HepG2 (cell line): Measurements from ENCODE around the gene PSMB11. TPM values are rescaled to one million over a fixed set of nuclear protein-coding genes. Genes with fewer than 3 reads are reported as not detected.
A peak's percentile ranks its signal among the peaks of the same experiment; 100 is the strongest.

Experiments used
- ATAC-seq: fragments of 200-7000 bp; cut with Tn5 transposase; 3 replicates; pipeline ENCODE4 v1.9.1; 2020; ENCODE audit warnings: mild to moderate bottlenecking, moderate library complexity
- BruUV-seq: library from RNA; stranded (reverse); fragments of 400-500 nt; replicated peaks from 2 replicates; lab custom pipeline; 2021; lab: Mats Ljungman, UMichigan
- CTCF ChIA-PET: fragments of 300-600 bp; formaldehyde crosslinking; extraction: SDS; loops from one replicate; lab custom pipeline; 2021; ENCODE audit warnings: low total read pairs, inconsistent platforms, low intra/inter-chr PET ratio; lab: Yijun Ruan, JAX
- POLR2A ChIA-PET: fragments of 350-600 bp; sonication (Branson Sonifier 250); formaldehyde crosslinking; loops from one replicate; lab custom pipeline; 2020; ENCODE audit warnings: antibody characterized with exemption, inconsistent platforms; lab: Yijun Ruan, JAX
- DNase-seq: peaks from one replicate; pipeline ENCODE4 v3.0.0-alpha.2; 2015; ENCODE audit warnings: low spot score
- FAIRE-seq: peaks from 3 replicates; lab custom pipeline; 2011; peaks lifted over from hg19 to GRCh38; lab: Jason Lieb, UNC
- H2AFZ ChIP-seq: one replicate; pipeline ENCODE4 v1.6.1; 2011; ENCODE audit warnings: low read length, inconsistent platforms
- H3K27ac ChIP-seq: fragments of 300-600 bp; 3 replicates; pipeline ENCODE4 v1.8.0; 2011; ENCODE audit warnings: mixed run types, mild to moderate bottlenecking, mixed read lengths, low read length, inconsistent platforms; ENCODE audit not compliant: insufficient read depth; ENCODE audit errors: extremely low read length
- H3K27me3 ChIP-seq, 2 experiments: fragments of 200-600 bp in 1 of 2; 2 replicates in 1 of 2; 3 replicates in 1 of 2; pipeline versions ENCODE4 v1.6.0 to v1.8.0; 2011; ENCODE audit warnings: low read length in 2 of 2, mild to moderate bottlenecking in 2 of 2, moderate library complexity in 2 of 2, inconsistent platforms in 1 of 2; ENCODE audit not compliant: insufficient read depth in 2 of 2, control insufficient read depth in 1 of 2
- H3K36me3 ChIP-seq, 2 experiments: fragments of 200-600 bp in 1 of 2; replicated peaks in 1 of 2; 2 replicates in 1 of 2; 3 replicates in 1 of 2; pipeline versions ENCODE4 v1.5.1 to v1.8.0; 2011; ENCODE audit warnings: low read length in 2 of 2, inconsistent platforms in 1 of 2; ENCODE audit not compliant: insufficient read depth in 2 of 2, control insufficient read depth in 1 of 2
- H3K4me1 ChIP-seq: 2 replicates; pipeline ENCODE4 v1.5.1; 2012; ENCODE audit warnings: low read length, inconsistent platforms; ENCODE audit not compliant: insufficient read depth
- H3K4me2 ChIP-seq: 2 replicates; pipeline ENCODE4 v1.6.0; 2011; ENCODE audit warnings: low read depth, low read length, inconsistent platforms
- H3K4me3 ChIP-seq, 3 experiments: fragments of 200-600 bp in 1 of 3; sonication (generic), shearing (Covaris generic) in 1 of 3; replicated peaks in 1 of 3; 2 replicates each; pipeline ENCODE4 v1.5.1; 2011 to 2016; ENCODE audit warnings: low read length in 3 of 3, inconsistent platforms in 2 of 3, low read depth in 2 of 3, mild to moderate bottlenecking in 2 of 3, control low read depth in 1 of 3, mixed read lengths in 1 of 3; ENCODE audit not compliant: insufficient read depth in 1 of 3
- H3K79me2 ChIP-seq: one replicate; pipeline ENCODE4 v1.6.1; 2011; ENCODE audit warnings: low read length, inconsistent platforms; ENCODE audit not compliant: insufficient read depth
- H3K9ac ChIP-seq: 2 replicates; pipeline ENCODE4 v1.6.0; 2011; ENCODE audit warnings: mild to moderate bottlenecking, low read depth, low read length, inconsistent platforms; ENCODE audit not compliant: insufficient read depth
- H3K9me3 ChIP-seq: 2 replicates; pipeline ENCODE4 v1.5.1; 2012; ENCODE audit warnings: mild to moderate bottlenecking, low read length
- H4K20me1 ChIP-seq: 2 replicates; pipeline ENCODE4 v1.6.0; 2011; ENCODE audit warnings: inconsistent platforms, mild to moderate bottlenecking, low read length, moderate library complexity; ENCODE audit not compliant: insufficient read depth
- BCL3 ChIP-seq: sonication (generic); formaldehyde crosslinking; IDR thresholded peaks from 2 replicates; pipeline ENCODE4 v1.5.1; 2020; ENCODE audit warnings: mild to moderate bottlenecking, missing genetic modification reagents, moderate library complexity
- BORCS8-MEF2B ChIP-seq: sonication (generic); formaldehyde crosslinking; IDR thresholded peaks from 2 replicates; pipeline ENCODE4 v1.8.0; 2022; ENCODE audit warnings: mild to moderate bottlenecking, missing genetic modification reagents
- EED ChIP-seq: sonication (generic); formaldehyde crosslinking; IDR thresholded peaks from 2 replicates; pipeline ENCODE4 v1.5.0; 2020; ENCODE audit warnings: mild to moderate bottlenecking, missing genetic modification reagents
- GTF2F1 ChIP-seq: fragments of 150-350 bp; IDR thresholded peaks from 2 replicates; pipeline ENCODE4 v1.6.1; 2014; ENCODE audit warnings: low read length
- HIVEP1 ChIP-seq: sonication (generic); formaldehyde crosslinking; IDR thresholded peaks from 2 replicates; pipeline ENCODE4 v1.4.0; 2020; ENCODE audit warnings: mild to moderate bottlenecking, missing genetic modification reagents
- MED8 ChIP-seq: sonication (generic); formaldehyde crosslinking; IDR thresholded peaks from 2 replicates; pipeline ENCODE4 v1.8.1; 2023; ENCODE audit warnings: mild to moderate bottlenecking, missing genetic modification reagents; ENCODE audit not compliant: insufficient replicate concordance
- MTF2 ChIP-seq: sonication (generic); formaldehyde crosslinking; IDR thresholded peaks from 2 replicates; pipeline ENCODE4 v1.5.0; 2020; ENCODE audit warnings: missing genetic modification reagents, borderline replicate concordance
- ONECUT2 ChIP-seq: sonication (generic); formaldehyde crosslinking; IDR thresholded peaks from 2 replicates; pipeline ENCODE4 v1.4.0; 2020; ENCODE audit warnings: missing genetic modification reagents
- SAFB2 ChIP-seq: sonication (generic); formaldehyde crosslinking; IDR thresholded peaks from 2 replicates; pipeline ENCODE4 v1.5.1; 2020; ENCODE audit warnings: missing genetic modification reagents, low read depth, mild to moderate bottlenecking, borderline replicate concordance
- SMAD1 ChIP-seq: sonication (generic); formaldehyde crosslinking; IDR thresholded peaks from 2 replicates; pipeline ENCODE4 v1.4.0; 2020; ENCODE audit warnings: missing genetic modification reagents, low read depth, mild to moderate bottlenecking, borderline replicate concordance
- TP53 ChIP-seq: sonication (generic); formaldehyde crosslinking; conservative IDR thresholded peaks from 2 replicates; pipeline ENCODE4 v1.4.0; 2020; ENCODE audit warnings: missing genetic modification reagents
- ZNF138 ChIP-seq: sonication (generic); formaldehyde crosslinking; IDR thresholded peaks from 2 replicates; pipeline ENCODE4 v1.5.0; 2020; ENCODE audit warnings: mild to moderate bottlenecking, low read depth, missing genetic modification reagents
- ZNF282 ChIP-seq: fragments of 450-650 bp; IDR thresholded peaks from 2 replicates; pipeline ENCODE4 v1.6.1; 2018; ENCODE audit not compliant: partially characterized antibody
- ZNF563 ChIP-seq: sonication (generic); formaldehyde crosslinking; IDR thresholded peaks from 2 replicates; pipeline ENCODE4 v1.8.0; 2022; ENCODE audit warnings: mild to moderate bottlenecking, moderate library complexity, missing genetic modification reagents
- ZNF609 ChIP-seq: sonication (generic); formaldehyde crosslinking; IDR thresholded peaks from 2 replicates; pipeline ENCODE4 v1.4.0; 2020; ENCODE audit warnings: mild to moderate bottlenecking, missing genetic modification reagents, borderline replicate concordance
- WGBS: methylation state at CpG from one replicate; pipeline ENCODE4 v1.1.6; 2017; ENCODE audit warnings: low lambda C conversion rate; 5-methylcytosine and 5-hydroxymethylcytosine counted together
- in situ Hi-C: cut with HindIII; loops from 2 replicates; pipeline ENCODE4 v1.10.0; 2017; ENCODE audit warnings: low pct_unique_long_range_greater_than_20kb; ENCODE audit not compliant: extremely low pct_ligation_motif_present
- intact Hi-C: fragments of 100-400 bp; cut with micrococcal nuclease; formaldehyde crosslinking; loops from one replicate; pipeline ENCODE4 v1.10.0; 2022; ENCODE audit not compliant: unreplicated experiment
- polyA plus RNA-seq, 8 experiments: library from polyadenylated mRNA; depleted of rRNA in 3 of 8; stranded (reverse) in 7 of 8; unstranded in 1 of 8; fragments of >200 nt; fragmentation: Illumina TruSeq in 4 of 8; extraction: Trizol in 4 of 8; gene quantifications; 2 replicates each; pipeline versions ENCODE4 v1.2.1 to v1.2.3, GENCODE V29; 2011 to 2016; ENCODE audit warnings: low read depth in 4 of 8, missing spikeins in 1 of 8, mixed read lengths in 1 of 8; ENCODE audit not compliant: insufficient read depth in 1 of 8
- total RNA-seq, 5 experiments: library from RNA; depleted of rRNA; stranded (reverse); fragments of >200 nt; fragmentation: Illumina TruSeq; extraction: Trizol; gene quantifications; 2 replicates each; pipeline ENCODE4 v1.2.3, GENCODE V29; 2016; ENCODE audit warnings: low read depth in 1 of 5

The PSMB11 gene
- total and polyA plus RNA-seq, 2 of the 13 experiments (the other 11 are each of a cell fraction or from before 2014, with no cell fraction given) = not detected

- ChIA-PET CTCF (interaction anchor here (2.5 to 8.5 kb wide), 2 partner anchors 58 to 66 kb away, joined by 27 to 77 read pairs; no protein-coding TSS in a partner anchor), POLR2A (interaction anchor here (0.8 to 2.1 kb wide), 10 partner anchors 12 to 80 kb away, joined by 3 to 12 read pairs (median 6); partner anchors contain the start of genes ACIN1, AJUBA and PSMB5)
- no peak overlapping the region for H3K27ac ChIP-seq
- WGBS = 44% methylated on average over 14 of the region's 14 CpGs
- intact Hi-C loops = loop anchor here (1.0 kb wide), 2 partner anchors 58 to 66 kb away; no protein-coding TSS in a partner anchor
- no peaks in the 10 kb centered on the region for H3K36me3 ChIP-seq
- H3K4me3 ChIP-seq = no peak overlapping the region
- FAIRE-seq = no peak
- ATAC-seq = peak; percentile 62
- H3K9me3 ChIP-seq = no peaks in the 10 kb centered on the region
- no peaks in the 10 kb centered on the region for H3K79me2 ChIP-seq
- peaks cover 25% of the 10 kb centered on the region for H3K4me1 ChIP-seq
- H3K27me3 ChIP-seq = peaks cover 0 to 6% of the 10 kb centered on the region in 2 experiments; a peak in 1 of 5 replicates
- H3K4me2 ChIP-seq = no peak overlapping the region; the same call in 1 of the 2 replicates
- no peaks in the 10 kb centered on the region for H4K20me1 ChIP-seq
- in situ Hi-C loops = loop anchor here (5.0 kb wide), 2 partner anchors 65 to 495 kb away; no protein-coding TSS in a partner anchor
- DNase-seq = peak; percentile 65
- no peak overlapping the region for H3K9ac ChIP-seq
- H2AFZ ChIP-seq = no peak overlapping the region
- BruUV-seq = no TSS peak
- TF ChIP-seq EED (CRISPR knock-in tag) (0 out of 2 replicates have a peak, but pooled peaks have one; percentile 57), ZNF138 (CRISPR knock-in tag) (no peak), GTF2F1 (no peak), BORCS8-MEF2B (CRISPR knock-in tag) (peak; percentile 45; the same call in 1 of the 2 replicates), MTF2 (CRISPR knock-in tag) (no peak), ZNF563 (no peak; the same call in 1 of the 2 replicates), ZNF282 (no peak), BCL3 (CRISPR knock-in tag) (0 out of 2 replicates have a peak, but pooled peaks have one; percentile 20), TP53 (CRISPR knock-in tag) (no peak), SAFB2 (CRISPR knock-in tag) (0 out of 2 replicates have a peak, but pooled peaks have one; percentile 42), ZNF609 (peak; percentile 58; the same call in 1 of the 2 replicates), HIVEP1 (CRISPR knock-in tag) (no peak), MED8 (CRISPR knock-in tag) (no peak), SMAD1 (CRISPR knock-in tag) (no peak), ONECUT2 (no peak)
Measured at GRCh38 chr14:23052182-23052623, 10.2 kb downstream of the PSMB11 start.
